Ovary (tissue), 3 donors: ENCODE measurements around the gene METTL16.

ENCODE experiments used
- EP300 ChIP-seq: sonication (generic); formaldehyde crosslinking; IDR thresholded peaks from one replicate; pipeline ENCODE4 v1.6.1; 2017; ENCODE audit warnings: antibody characterized with exemption
- POLR2A ChIP-seq: fragments of 450-650 bp; IDR thresholded peaks from one replicate; pipeline ENCODE4 v1.6.1; 2017; ENCODE audit warnings: antibody characterized with exemption, mild to moderate bottlenecking, moderate library complexity
- TF ChIP-seq, protein P1 (sequence below), 3 donors: fragments of 450-650 bp in 2 of 3; fragments of 200-600 bp in 1 of 3; IDR thresholded peaks; one replicate each; pipeline versions ENCODE4 v1.5.1 to v1.8.0; 2016 to 2022; ENCODE audit warnings: antibody characterized with exemption in 3 of 3, mild to moderate bottlenecking in 1 of 3
- donor health status: DM: no; HTN: no; CAD: no.

DNA sequence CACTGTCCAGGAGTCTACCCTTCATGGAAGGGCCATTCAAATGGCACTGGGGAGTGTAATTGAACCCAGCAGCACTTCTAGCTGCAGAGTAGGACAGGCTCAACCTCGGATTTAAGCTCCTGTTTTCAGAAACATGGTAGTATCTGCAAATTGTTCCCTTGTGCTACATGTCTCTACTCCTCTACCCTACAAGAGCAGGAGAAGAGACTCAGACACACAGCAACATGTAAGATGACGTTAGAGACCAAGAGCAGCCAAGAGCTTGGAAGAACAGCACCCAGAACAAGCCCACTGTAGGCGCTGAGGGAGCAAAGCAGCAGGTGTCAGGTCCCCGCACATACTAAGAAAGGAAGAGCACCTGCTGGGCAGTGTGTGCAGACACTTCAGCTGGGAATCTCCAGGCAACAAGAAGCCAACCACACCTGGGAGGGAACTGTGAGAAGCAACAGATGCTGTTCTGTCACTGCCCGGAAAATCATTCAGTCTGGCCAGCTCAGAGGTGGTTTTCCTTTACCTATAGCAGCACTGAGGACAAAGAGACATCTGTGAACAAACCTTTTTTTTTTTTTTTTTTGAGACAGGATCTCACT, 75.3 kb downstream of the METTL16 start:
- no peak for TF ChIP-seq EP300
- TF ChIP-seq, protein P1, sequence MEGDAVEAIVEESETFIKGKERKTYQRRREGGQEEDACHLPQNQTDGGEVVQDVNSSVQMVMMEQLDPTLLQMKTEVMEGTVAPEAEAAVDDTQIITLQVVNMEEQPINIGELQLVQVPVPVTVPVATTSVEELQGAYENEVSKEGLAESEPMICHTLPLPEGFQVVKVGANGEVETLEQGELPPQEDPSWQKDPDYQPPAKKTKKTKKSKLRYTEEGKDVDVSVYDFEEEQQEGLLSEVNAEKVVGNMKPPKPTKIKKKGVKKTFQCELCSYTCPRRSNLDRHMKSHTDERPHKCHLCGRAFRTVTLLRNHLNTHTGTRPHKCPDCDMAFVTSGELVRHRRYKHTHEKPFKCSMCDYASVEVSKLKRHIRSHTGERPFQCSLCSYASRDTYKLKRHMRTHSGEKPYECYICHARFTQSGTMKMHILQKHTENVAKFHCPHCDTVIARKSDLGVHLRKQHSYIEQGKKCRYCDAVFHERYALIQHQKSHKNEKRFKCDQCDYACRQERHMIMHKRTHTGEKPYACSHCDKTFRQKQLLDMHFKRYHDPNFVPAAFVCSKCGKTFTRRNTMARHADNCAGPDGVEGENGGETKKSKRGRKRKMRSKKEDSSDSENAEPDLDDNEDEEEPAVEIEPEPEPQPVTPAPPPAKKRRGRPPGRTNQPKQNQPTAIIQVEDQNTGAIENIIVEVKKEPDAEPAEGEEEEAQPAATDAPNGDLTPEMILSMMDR (IDR thresholded peaks at IDR 0.05), result no peak
- TF ChIP-seq POLR2A, result no peak
